RWPE1 (cell line): ENCODE data around the gene GRK3.

Experiments used
- CTCF ChIA-PET: fragments of 350-600 bp; sonication (Branson Sonifier 250); formaldehyde crosslinking; extraction: SDS; loops from one replicate; lab custom pipeline; 2021; lab: Yijun Ruan, JAX
- POLR2A ChIA-PET: fragments of 400-600 bp; formaldehyde crosslinking; extraction: SDS; loops from one replicate; lab custom pipeline; 2020; ENCODE audit warnings: antibody characterized with exemption; ENCODE audit not compliant: low non-redundant PET; lab: Yijun Ruan, JAX
- DNase-seq: peaks from one replicate; pipeline ENCODE4 v3.0.0; 2012; ENCODE audit warnings: low spot score
- H3K27ac ChIP-seq: fragments of 450-650 bp; 2 replicates; pipeline ENCODE4 v1.5.1; 2017
- TF ChIP-seq, protein P1 (sequence below): fragments of 450-650 bp; conservative IDR thresholded peaks from 2 replicates; pipeline ENCODE4 v1.5.1; 2017; ENCODE audit warnings: low read depth, mild to moderate bottlenecking

Gene GRK3

DNA sequence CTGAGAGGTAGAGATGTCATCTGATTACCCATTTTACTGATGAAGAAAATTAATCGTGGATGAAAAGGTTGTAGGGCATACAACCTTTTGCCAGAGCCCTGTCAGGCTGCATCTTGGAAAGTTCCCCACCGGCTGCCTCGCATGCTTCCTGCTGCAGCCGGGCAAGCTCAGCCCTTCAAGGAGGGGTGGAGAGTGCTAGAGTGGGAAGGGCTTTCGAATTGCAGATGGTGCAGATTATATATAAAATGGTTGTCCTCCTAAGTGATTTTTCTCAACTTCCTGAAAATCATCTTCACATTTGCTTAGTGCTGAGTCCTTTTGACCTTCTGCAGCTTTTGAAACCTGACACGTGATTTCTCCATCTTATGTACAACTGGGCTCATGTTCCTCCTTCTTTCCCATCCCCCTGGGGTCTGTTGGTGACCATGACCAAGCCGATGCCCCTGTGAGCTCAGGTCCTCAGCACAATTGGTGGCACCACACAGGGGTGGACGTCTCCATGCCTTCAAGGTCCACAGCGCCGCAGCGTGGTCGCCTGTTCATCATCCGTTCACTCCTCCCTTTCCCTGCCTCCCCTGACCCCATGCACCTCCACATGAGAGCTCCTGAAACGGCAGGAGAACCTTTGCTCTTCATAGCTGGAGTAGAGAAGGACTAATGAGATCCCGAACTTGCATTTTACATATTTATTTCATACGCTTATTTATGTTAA lies 129.9 kb downstream of the GRK3 start:
- ChIA-PET POLR2A (no interaction called here), CTCF (no interaction called here)
- TF ChIP-seq, protein P1, sequence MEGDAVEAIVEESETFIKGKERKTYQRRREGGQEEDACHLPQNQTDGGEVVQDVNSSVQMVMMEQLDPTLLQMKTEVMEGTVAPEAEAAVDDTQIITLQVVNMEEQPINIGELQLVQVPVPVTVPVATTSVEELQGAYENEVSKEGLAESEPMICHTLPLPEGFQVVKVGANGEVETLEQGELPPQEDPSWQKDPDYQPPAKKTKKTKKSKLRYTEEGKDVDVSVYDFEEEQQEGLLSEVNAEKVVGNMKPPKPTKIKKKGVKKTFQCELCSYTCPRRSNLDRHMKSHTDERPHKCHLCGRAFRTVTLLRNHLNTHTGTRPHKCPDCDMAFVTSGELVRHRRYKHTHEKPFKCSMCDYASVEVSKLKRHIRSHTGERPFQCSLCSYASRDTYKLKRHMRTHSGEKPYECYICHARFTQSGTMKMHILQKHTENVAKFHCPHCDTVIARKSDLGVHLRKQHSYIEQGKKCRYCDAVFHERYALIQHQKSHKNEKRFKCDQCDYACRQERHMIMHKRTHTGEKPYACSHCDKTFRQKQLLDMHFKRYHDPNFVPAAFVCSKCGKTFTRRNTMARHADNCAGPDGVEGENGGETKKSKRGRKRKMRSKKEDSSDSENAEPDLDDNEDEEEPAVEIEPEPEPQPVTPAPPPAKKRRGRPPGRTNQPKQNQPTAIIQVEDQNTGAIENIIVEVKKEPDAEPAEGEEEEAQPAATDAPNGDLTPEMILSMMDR = no peak
- no peak overlapping the region for H3K27ac ChIP-seq
- DNase-seq = no peak

DNA sequence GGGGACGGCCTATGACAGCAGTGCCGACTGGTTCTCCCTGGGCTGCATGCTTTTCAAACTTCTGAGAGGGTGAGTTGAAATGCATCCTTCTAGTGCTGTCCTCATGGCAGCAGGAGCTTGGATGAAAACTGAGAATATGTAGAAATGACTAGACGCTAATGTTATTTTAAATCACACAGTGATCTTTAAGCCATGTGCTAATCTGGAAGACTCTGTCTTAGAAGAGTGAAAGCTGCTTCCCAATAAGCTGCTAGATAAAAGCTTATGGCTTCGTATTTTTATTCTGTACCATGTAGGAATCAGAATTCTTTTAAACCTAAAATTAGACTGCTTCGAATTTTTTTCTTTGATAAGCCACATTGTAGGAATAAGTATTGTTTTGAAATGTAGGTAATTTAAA lies 130.7 kb downstream of the GRK3 start:
- no peak for DNase-seq
- ChIA-PET POLR2A (no interaction called here), CTCF (no interaction called here)
- TF ChIP-seq, protein P1 = no peak
- H3K27ac ChIP-seq = no peak overlapping the region

DNA sequence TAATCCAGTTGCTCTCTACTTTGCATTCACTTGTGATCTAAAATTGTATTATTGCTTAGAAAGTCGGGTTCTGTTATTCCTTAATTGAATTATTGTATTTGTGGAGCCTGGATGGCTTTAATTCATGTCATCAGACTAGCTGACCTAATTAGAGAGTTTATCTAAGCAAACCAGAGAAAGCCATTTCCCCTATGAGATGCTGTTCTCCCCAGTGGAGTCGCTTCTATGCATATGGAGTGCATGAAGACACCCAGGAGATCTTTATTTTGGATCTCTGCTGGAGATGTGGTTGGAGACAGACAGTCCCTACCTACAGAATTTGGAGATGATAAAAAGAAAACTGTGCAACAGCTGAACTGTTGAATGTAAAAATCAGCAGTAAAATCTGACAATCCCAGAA lies 132.3 kb downstream of the GRK3 start:
- ChIA-PET CTCF (no interaction called here), POLR2A (interaction anchor here (0.7 kb wide), 1 partner anchor 338 kb away, joined by 3 read pairs; no protein-coding TSS in a partner anchor)
- TF ChIP-seq, protein P1 = no peak
- no peak for DNase-seq
- H3K27ac ChIP-seq = no peak overlapping the region

DNA sequence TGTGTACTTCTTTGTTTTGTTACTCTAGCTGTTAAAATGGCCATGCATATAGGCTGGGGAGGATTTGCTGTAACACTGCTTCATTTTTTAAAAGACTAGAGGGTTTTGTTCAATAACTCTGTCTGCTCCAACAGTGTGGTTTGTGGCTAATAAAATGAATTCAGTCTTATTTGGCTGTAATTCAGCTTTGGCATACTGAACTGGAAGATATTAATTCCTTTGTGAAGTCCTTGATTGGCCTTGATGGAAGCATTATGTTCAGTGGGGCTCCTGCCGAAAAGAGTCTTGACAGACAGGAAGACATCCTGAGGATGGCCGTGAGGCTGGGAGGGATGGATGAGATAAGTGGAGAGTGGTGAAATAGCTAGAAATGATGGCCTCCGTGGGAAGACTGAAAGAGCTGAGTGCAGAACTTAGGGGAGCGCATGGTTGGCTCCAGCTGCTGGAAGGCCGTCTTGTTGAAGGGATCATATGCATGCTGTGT lies 132.7 kb downstream of the GRK3 start:
- DNase-seq = no peak
- H3K27ac ChIP-seq = no peak overlapping the region
- CTCF ChIA-PET = no interaction called here
- TF ChIP-seq, protein P1 = no peak
- POLR2A ChIA-PET = interaction anchor here (0.7 kb wide), 1 partner anchor 339 kb away, joined by 3 read pairs; no protein-coding TSS in a partner anchor

DNA sequence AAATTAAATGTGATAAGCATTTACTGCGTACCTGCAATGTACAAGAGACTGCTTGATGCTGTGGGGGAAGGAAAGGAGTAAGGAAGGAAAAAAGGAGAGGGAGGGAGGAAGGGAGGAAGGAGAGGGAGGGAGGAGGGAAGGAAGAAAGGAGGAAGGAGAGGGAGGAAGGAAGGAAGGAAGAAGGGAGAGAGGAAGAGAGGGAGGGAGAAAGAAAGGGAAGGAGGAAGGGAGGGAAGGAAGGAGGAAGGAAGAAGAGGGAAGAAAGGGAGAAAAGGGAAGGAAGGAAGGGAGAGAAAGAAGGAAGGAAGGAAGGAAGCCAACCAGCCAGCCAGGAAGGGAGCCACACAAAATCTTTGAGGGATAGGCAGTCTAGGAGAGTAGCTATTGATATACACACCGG lies 133.5 kb downstream of the GRK3 start:
- no peak overlapping the region for H3K27ac ChIP-seq
- TF ChIP-seq, protein P1 = no peak
- ChIA-PET CTCF (no interaction called here), POLR2A (no interaction called here)
- no peak for DNase-seq

DNA sequence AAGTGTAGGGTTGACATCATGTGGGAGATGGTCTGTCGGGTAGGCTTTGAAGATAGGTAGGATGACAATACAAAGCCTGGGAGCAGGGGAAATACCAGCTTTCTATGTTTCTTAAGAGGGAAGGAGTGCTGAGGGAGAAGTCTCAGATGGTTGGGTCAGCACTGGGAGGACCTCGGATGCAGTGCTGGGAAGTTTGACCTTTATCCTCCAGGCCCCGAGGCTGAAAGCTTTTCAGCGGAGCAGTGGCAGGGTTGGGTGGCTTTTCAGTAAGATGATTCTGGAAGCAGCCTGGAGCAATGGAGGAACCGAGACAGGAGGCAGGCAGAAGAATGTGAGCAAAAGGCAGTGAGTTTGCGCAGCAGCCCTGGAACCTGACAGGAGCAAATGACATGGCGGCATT lies 134.0 kb downstream of the GRK3 start:
- TF ChIP-seq, protein P1 = no peak
- POLR2A ChIA-PET = no interaction called here
- CTCF ChIA-PET = no interaction called here
- no peak overlapping the region for H3K27ac ChIP-seq
- no peak for DNase-seq
